Activated CD8-positive, alpha-beta T cell treated with anti-CD3 and anti-CD28 coated beads, Interleukin-2, amount 10 ng/mL, durations not matched to agents 7 days and 5 days (primary cell): ENCODE data around the gene ASCL2. TPM values are rescaled to one million over a fixed set of nuclear protein-coding genes. Genes with fewer than 3 reads are reported as not detected.
A peak's percentile ranks its signal among the peaks of the same experiment; 100 is the strongest.

Experiments
- ATAC-seq: fragments of 150-1000 bp; cut with Tn5 transposase; one replicate; pipeline ENCODE4 v1.10.0; 2021; ENCODE audit warnings: moderate library complexity
- CTCF ChIA-PET: fragments of 350-600 bp; sonication (Branson Sonifier 250); formaldehyde crosslinking; loops from one replicate; lab custom pipeline; 2021; ENCODE audit warnings: antibody characterized with exemption; lab: Charles Lee
- POLR2A ChIA-PET: fragments of 350-600 bp; sonication (Branson Sonifier 250); formaldehyde crosslinking; loops from one replicate; lab custom pipeline; 2021; ENCODE audit warnings: antibody characterized with exemption; lab: Charles Lee
- DNase-seq: peaks from one replicate; pipeline ENCODE4 v3.0.0-alpha.2; 2020
- H3K27ac Mint-ChIP-seq: one replicate; pipeline ENCODE4 v1.8.0; 2021; ENCODE audit warnings: mild to moderate bottlenecking, mixed read lengths
- H3K27me3 Mint-ChIP-seq: one replicate; pipeline ENCODE4 v1.8.0; 2021; ENCODE audit warnings: low read depth, mixed read lengths
- H3K36me3 Mint-ChIP-seq: one replicate; pipeline ENCODE4 v1.8.0; 2021; ENCODE audit warnings: low read depth, mixed read lengths
- H3K4me1 Mint-ChIP-seq: one replicate; pipeline ENCODE4 v1.8.0; 2021; ENCODE audit warnings: low read depth, mixed read lengths
- H3K4me3 Mint-ChIP-seq: one replicate; pipeline ENCODE4 v1.8.0; 2021; ENCODE audit warnings: mild to moderate bottlenecking, mixed read lengths
- H3K9me3 Mint-ChIP-seq: one replicate; pipeline ENCODE4 v1.8.0; 2022; ENCODE audit warnings: mixed read lengths; ENCODE audit not compliant: insufficient read depth
- total RNA-seq, 2 experiments: library from RNA; stranded (reverse); gene quantifications; one replicate each; pipeline ENCODE4 v1.2.3, GENCODE V29; 2021

Gene ASCL2
- total RNA-seq, 2 experiments from 2014 or later: 0.13 to 0.53 TPM

DNA sequence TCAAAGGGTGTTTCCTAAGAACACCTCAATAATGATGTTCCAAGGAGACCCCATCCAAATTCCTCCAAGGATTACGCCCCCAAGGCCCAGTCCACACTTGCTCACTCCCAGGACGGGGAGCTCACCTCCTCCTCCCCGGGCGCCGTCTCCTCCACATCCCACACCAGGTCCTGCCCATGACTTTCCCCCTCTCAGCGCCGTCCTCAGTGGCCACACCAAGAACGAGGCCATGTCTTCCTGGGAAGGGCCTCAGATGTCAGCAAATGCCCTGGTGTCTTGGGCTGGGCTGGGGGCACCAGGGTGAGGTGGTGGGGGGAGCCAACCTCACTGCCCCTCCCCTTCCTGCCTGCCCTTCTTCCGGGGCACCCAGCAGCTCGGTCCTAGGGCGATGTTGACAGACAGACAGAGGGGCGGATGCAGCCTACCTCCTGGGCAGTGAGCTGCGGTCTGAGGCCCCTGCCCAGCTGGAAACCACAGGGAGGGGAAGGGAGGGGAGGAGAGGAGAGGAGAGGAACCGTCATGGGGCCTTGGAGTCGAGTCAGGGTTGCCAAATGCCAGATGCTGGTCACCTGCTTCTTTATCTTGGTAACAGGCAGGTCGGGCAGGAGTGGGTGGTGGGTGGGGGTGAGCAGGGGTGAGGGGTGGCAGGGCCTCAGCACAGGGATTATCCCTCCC lies 31.4 kb upstream of the ASCL2 start, which contains the start of the genes C11orf21 and TSPAN32:
TSS of gene C11orf21 (minus strand) at position 288 of the 675 bp plus-strand sequence. CDS start at position 178, 110 bp downstream.
TSS of gene TSPAN32 (plus strand) at position 383 of the 675 bp plus-strand sequence. CDS start at position 520, 137 bp downstream.
- Mint-ChIP-seq H3K4me3 (peak within 1 kb of the TSS; percentile 94), H3K27me3 (no peaks in the 10 kb centered on the region), H3K4me1 (peaks cover 75% of the 10 kb centered on the region), H3K9me3 (no peaks in the 10 kb centered on the region), H3K36me3 (peaks cover 21% of the 10 kb centered on the region), H3K27ac (peak within 1 kb of the TSS; percentile 93)
- ChIA-PET CTCF (interaction anchor here (0.7 to 12.4 kb wide), 11 partner anchors 18 to 231 kb away, joined by 3 to 351 read pairs (median 3); partner anchors contain the start of gene TSSC4), POLR2A (interaction anchor here (0.9 to 2.2 kb wide), 6 partner anchors 11 to 232 kb away, joined by 3 to 9 read pairs (median 5); partner anchors contain the start of gene TSSC4)
- peak; percentile 81 for DNase-seq
- peak; percentile 46 for ATAC-seq

DNA sequence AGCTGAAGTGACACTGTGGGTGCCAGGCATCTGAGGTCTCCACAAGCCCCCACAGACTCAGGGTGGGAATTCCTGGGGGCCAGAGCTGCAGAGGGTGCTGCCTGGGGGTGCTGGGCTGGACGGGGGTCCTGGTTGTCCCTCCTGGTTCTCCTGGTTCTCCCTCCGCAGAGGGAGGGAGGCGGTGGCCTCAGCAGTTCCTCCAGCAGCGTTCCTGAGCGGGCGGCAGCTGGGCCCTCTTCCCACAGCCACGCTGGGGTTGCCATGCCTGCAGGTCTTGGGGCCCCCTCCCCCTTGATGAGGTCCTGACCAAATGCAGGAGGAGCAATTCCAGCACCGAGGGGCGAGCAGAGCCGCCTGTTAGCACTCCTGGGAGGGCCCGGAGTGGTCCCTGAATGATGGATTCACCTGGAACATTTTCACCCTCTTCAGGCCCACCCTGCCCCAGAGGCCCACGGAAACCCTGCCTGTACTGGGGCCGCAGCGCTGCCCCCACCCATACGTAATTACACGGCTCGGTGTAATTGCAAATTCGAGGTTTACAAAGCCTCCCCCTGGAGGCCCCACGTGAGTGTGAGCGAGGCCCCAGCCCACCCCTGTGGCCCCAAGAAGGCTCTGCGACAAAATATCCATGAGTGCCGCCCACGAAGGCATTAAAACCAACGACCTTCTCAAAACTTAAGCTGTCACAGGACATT lies 30.7 kb upstream of the ASCL2 start:
- H3K36me3 Mint-ChIP-seq: peaks cover 18% of the 10 kb centered on the region
- H3K27ac Mint-ChIP-seq: peak overlapping the region; percentile 93
- peak overlapping the region; percentile 94 for H3K4me3 Mint-ChIP-seq
- DNase-seq (peak; percentile 50), ATAC-seq (peak; percentile 6)
- H3K9me3 Mint-ChIP-seq: no peaks in the 10 kb centered on the region
- ChIA-PET POLR2A (interaction anchor here (0.9 to 1.6 kb wide), 6 partner anchors 76 to 232 kb away, joined by 3 to 9 read pairs (median 4); partner anchors contain the start of genes CD81 and TSSC4), CTCF (interaction anchor here (0.7 to 12.4 kb wide), 11 partner anchors 18 to 232 kb away, joined by 3 to 351 read pairs (median 3); partner anchors contain the start of gene TSSC4)
- H3K27me3 Mint-ChIP-seq: no peaks in the 10 kb centered on the region
- H3K4me1 Mint-ChIP-seq: peaks cover 69% of the 10 kb centered on the region

DNA sequence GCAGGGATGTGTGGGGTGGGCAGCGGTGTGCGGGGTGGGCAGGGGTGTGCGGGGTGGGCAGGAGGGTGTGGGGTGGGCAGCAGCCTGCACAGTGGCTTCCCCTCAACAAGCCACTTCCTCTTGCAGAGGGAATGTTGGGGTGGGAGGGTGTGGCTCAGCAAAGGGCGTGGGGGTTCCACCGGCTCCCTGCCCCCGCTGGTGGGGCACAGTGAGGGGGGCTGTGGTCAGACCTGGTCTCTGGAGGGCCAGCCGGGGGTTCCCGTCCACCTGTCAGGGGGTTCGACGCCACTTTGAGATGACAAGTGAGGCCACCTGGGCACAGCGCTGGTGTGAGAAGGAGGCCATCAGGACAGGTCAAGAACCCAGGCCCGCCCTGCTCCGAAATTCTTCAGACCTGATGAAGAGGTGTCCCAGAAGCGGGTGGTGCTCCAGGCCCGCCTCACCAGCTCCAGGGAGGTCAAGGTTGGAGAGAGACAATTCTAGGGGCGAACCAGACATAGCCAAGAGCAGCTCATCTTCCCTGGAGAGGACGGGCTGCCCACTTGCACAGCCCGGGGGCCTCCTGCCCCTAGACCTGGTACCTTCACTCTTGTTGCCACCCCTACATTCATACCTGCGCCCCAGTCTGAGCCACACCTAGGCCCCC lies 30.0 kb upstream of the ASCL2 start:
- peaks cover 18% of the 10 kb centered on the region for H3K36me3 Mint-ChIP-seq
- ChIA-PET CTCF (interaction anchor here (0.9 to 12.4 kb wide), 9 partner anchors 24 to 232 kb away, joined by 3 to 351 read pairs (median 4); partner anchors contain the start of gene TSSC4), POLR2A (interaction anchor here (0.6 to 1.6 kb wide), 4 partner anchors 11 to 593 kb away, joined by 3 to 4 read pairs (median 4); partner anchors contain the start of gene CD81)
- DNase-seq (peak; percentile 72), ATAC-seq (peak; percentile 11)
- H3K27ac Mint-ChIP-seq: peak overlapping the region; percentile 93
- H3K27me3 Mint-ChIP-seq: no peaks in the 10 kb centered on the region
- H3K4me1 Mint-ChIP-seq: peaks cover 63% of the 10 kb centered on the region
- peak overlapping the region; percentile 94 for H3K4me3 Mint-ChIP-seq
- H3K9me3 Mint-ChIP-seq: no peaks in the 10 kb centered on the region

GRCh38 chr11:2299773-2300172 lies 29.4 kb upstream of the ASCL2 start:
- H3K4me3 Mint-ChIP-seq: peak overlapping the region; percentile 76
- ChIA-PET CTCF (interaction anchor here (0.7 to 12.4 kb wide), 10 partner anchors 11 to 148 kb away, joined by 3 to 351 read pairs (median 4); partner anchors contain the start of gene TSSC4), POLR2A (interaction anchor here (1.4 kb wide), 1 partner anchor 10 kb away, joined by 4 read pairs; no protein-coding TSS in a partner anchor)
- peaks cover 16% of the 10 kb centered on the region for H3K36me3 Mint-ChIP-seq
- peak overlapping the region; percentile 77 for H3K27ac Mint-ChIP-seq
- peaks cover 57% of the 10 kb centered on the region for H3K4me1 Mint-ChIP-seq
- H3K9me3 Mint-ChIP-seq: no peaks in the 10 kb centered on the region
- H3K27me3 Mint-ChIP-seq: no peaks in the 10 kb centered on the region
- no peak for ATAC-seq
- DNase-seq: no peak

GRCh38 chr11:2298795-2299761 lies 28.7 kb upstream of the ASCL2 start:
- Mint-ChIP-seq H3K4me3 (peak overlapping the region; percentile 76), H3K27me3 (no peaks in the 10 kb centered on the region), H3K36me3 (peaks cover 14% of the 10 kb centered on the region), H3K9me3 (no peaks in the 10 kb centered on the region), H3K27ac (peak overlapping the region; percentile 77), H3K4me1 (peaks cover 50% of the 10 kb centered on the region)
- ATAC-seq: no peak
- POLR2A ChIA-PET: interaction anchor here (1.4 kb wide), 1 partner anchor 9 kb away, joined by 4 read pairs; no protein-coding TSS in a partner anchor
- DNase-seq: peak; percentile 54
- CTCF ChIA-PET: interaction anchor here (0.6 to 12.4 kb wide), 12 partner anchors 12 to 233 kb away, joined by 3 to 351 read pairs (median 3); partner anchors contain the start of gene TSSC4

DNA sequence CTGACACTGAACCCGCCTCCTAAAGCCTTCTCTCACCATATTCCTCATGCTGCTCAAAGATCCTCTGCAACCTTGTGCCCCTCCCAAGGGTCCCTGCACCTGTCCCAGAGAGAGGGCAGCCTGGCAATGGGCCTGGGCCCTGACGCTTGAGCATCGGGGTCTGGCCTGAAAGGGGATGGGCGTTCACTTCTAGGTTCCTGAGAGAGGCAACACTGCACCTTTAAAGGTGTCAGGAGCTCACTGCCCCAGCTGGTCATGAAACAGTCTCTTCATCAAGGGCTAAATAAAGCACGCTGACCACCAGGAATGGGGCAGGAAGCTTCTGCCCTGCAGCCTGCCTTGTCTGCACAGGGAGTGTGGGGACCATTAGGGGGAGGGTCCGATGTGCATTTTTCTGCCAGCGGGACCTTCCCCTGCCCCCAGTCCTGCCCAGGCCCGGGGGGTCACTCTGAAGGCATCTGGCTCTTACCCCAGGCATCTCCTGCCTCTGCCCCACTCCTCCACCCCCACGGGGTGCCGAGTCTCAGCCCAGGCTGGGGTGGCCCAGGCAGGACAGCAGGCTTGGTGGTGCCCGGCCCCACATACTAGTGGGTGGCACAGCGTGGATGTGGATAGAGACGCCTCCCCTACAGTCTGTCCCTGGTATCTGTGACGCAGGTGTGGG lies 27.9 kb upstream of the ASCL2 start:
- Mint-ChIP-seq H3K4me3 (no peak overlapping the region), H3K36me3 (peaks cover 14% of the 10 kb centered on the region), H3K27ac (peak overlapping the region; percentile 48), H3K27me3 (peaks cover 4% of the 10 kb centered on the region), H3K4me1 (peaks cover 43% of the 10 kb centered on the region), H3K9me3 (no peaks in the 10 kb centered on the region)
- peak; percentile 16 for DNase-seq
- POLR2A ChIA-PET: no interaction called here
- CTCF ChIA-PET: interaction anchor here (1.3 to 12.4 kb wide), 6 partner anchors 13 to 122 kb away, joined by 3 to 351 read pairs (median 7); partner anchors contain the start of gene TSSC4
- no peak for ATAC-seq

- DNase-seq (no peak), ATAC-seq (no peak)
- H3K27me3 Mint-ChIP-seq: peaks cover 5% of the 10 kb centered on the region
- peaks cover 14% of the 10 kb centered on the region for H3K36me3 Mint-ChIP-seq
- no peak overlapping the region for H3K4me3 Mint-ChIP-seq
- H3K4me1 Mint-ChIP-seq: peaks cover 37% of the 10 kb centered on the region
- CTCF ChIA-PET: interaction anchor here (1.2 to 2.9 kb wide), 2 partner anchors 99 to 123 kb away, joined by 3 to 11 read pairs; no protein-coding TSS in a partner anchor
- peak overlapping the region; percentile 48 for H3K27ac Mint-ChIP-seq
- POLR2A ChIA-PET: no interaction called here
- no peaks in the 10 kb centered on the region for H3K9me3 Mint-ChIP-seq
Observed at GRCh38 chr11:2297623-2298030, 27.2 kb upstream of the ASCL2 start.

- CTCF ChIA-PET: interaction anchor here (1.2 to 2.9 kb wide), 3 partner anchors 8 to 124 kb away, joined by 3 to 11 read pairs (median 6); no protein-coding TSS in a partner anchor
- H3K27me3 Mint-ChIP-seq: peaks cover 7% of the 10 kb centered on the region
- POLR2A ChIA-PET: no interaction called here
- peaks cover 33% of the 10 kb centered on the region for H3K4me1 Mint-ChIP-seq
- H3K4me3 Mint-ChIP-seq: no peak overlapping the region
- peak overlapping the region; percentile 8 for H3K27ac Mint-ChIP-seq
- ATAC-seq (no peak), DNase-seq (no peak)
- H3K9me3 Mint-ChIP-seq: no peaks in the 10 kb centered on the region
- H3K36me3 Mint-ChIP-seq: peaks cover 14% of the 10 kb centered on the region
Observed at GRCh38 chr11:2296913-2297622, 26.7 kb upstream of the ASCL2 start.
